Thoracic aorta (tissue), 2 donors: ENCODE data around the gene SLC18A2. TPM values are rescaled to one million over a fixed set of nuclear protein-coding genes. Genes with fewer than 3 reads are reported as not detected.
"Not testable (repeated sequence)": the region's sequence is repeated elsewhere in the genome, so short reads cannot be mapped to it uniquely, and the experiment has no call there.

Experiments used
- ATAC-seq: fragments of 150-250 bp; one replicate; pipeline ENCODE4 v1.8.0; 2017; ENCODE audit warnings: low read depth; ENCODE audit not compliant: insufficient number of reproducible peaks, low FRiP score
- DNase-seq: peaks from one replicate; pipeline ENCODE4 v3.0.0-alpha.2; 2020; ENCODE audit warnings: low spot score
- H3K27ac ChIP-seq, 2 donors: fragments of 200-600 bp; sonication (generic); 1 replicate in 1 of 2; 2 replicates in 1 of 2; pipeline ENCODE4 v1.5.1; 2016; ENCODE audit warnings: mild to moderate bottlenecking in 2 of 2, moderate library complexity in 2 of 2
- H3K27me3 ChIP-seq: fragments of 200-600 bp; sonication (generic); replicated peaks from 2 replicates; pipeline ENCODE4 v1.6.0; 2016; ENCODE audit warnings: mild to moderate bottlenecking; ENCODE audit not compliant: insufficient read depth
- H3K36me3 ChIP-seq: fragments of 200-600 bp; sonication (generic); one replicate; pipeline ENCODE4 v1.5.1; 2016
- H3K4me1 ChIP-seq, 2 donors: fragments of 200-600 bp; sonication (generic); 1 replicate in 1 of 2; 2 replicates in 1 of 2; pipeline versions ENCODE4 v1.5.1 to v1.6.0; 2016; ENCODE audit warnings: low read depth in 2 of 2, mild to moderate bottlenecking in 1 of 2; ENCODE audit not compliant: control insufficient read depth in 1 of 2
- H3K4me3 ChIP-seq: fragments of 200-600 bp; sonication (generic); 2 replicates; pipeline ENCODE4 v1.5.1; 2016; ENCODE audit warnings: mild to moderate bottlenecking
- H3K9me3 ChIP-seq: fragments of 200-600 bp; sonication (generic); 2 replicates; pipeline ENCODE4 v1.5.1; 2016
- total RNA-seq, 2 donors: library from RNA; depleted of rRNA; stranded (reverse); fragments of >200 nt; gene quantifications; one replicate each; pipeline versions ENCODE4 v1.1.0 to v1.2.3, GENCODE V29; 2016
- TF ChIP-seq, protein P1 (sequence below): fragments of 200-600 bp; sonication (generic); IDR thresholded peaks from one replicate; pipeline ENCODE4 v1.5.1; 2019; ENCODE audit warnings: antibody characterized with exemption

The SLC18A2 gene
- total RNA-seq, 2 donors from 2014 or later = 0.35 to 1.8 TPM

DNA sequence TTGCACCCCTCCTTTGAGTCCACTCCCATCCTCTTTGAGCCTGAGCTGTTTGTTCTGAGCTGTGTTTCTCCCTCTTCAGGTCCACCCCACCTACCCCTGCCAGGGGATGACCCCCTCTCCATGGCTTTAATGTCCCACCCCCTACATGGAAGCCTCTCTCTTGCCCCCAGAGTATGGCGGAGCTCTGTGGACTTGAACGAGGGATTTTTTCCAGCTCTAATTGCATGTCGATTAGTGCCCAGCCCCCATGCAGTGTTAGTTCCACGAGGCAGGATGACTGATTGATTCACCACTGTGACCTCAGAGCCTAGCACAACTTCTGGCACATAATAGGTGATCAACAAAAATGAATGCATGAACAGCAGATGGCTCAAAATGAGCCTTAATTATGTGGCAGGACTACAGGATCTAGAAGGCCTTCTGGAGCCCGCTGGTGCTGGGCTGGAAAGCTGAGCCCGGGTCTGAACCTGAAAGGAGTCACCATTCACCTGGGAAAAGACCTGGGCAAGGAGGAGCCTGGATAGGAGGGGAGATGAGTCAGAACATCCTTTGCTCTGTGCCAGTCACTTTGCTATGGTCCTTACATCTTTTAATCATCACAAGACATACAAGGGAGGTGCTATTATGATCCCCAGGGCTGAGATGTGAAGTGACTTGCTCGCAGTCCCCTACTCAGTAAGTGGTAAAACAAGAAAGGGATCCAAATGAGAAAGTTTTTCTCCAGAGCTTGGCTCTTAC, 17.1 kb upstream of the SLC18A2 start:
- H3K27ac ChIP-seq = no peak overlapping the region
- H3K27me3 ChIP-seq = no peaks in the 10 kb centered on the region
- no peak for ATAC-seq
- no peaks in the 10 kb centered on the region for H3K36me3 ChIP-seq
- no peak for DNase-seq
- H3K4me3 ChIP-seq = no peak overlapping the region
- TF ChIP-seq, protein P1, sequence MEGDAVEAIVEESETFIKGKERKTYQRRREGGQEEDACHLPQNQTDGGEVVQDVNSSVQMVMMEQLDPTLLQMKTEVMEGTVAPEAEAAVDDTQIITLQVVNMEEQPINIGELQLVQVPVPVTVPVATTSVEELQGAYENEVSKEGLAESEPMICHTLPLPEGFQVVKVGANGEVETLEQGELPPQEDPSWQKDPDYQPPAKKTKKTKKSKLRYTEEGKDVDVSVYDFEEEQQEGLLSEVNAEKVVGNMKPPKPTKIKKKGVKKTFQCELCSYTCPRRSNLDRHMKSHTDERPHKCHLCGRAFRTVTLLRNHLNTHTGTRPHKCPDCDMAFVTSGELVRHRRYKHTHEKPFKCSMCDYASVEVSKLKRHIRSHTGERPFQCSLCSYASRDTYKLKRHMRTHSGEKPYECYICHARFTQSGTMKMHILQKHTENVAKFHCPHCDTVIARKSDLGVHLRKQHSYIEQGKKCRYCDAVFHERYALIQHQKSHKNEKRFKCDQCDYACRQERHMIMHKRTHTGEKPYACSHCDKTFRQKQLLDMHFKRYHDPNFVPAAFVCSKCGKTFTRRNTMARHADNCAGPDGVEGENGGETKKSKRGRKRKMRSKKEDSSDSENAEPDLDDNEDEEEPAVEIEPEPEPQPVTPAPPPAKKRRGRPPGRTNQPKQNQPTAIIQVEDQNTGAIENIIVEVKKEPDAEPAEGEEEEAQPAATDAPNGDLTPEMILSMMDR = no peak
- H3K9me3 ChIP-seq = no peaks in the 10 kb centered on the region
- H3K4me1 ChIP-seq = no peaks in the 10 kb centered on the region

DNA sequence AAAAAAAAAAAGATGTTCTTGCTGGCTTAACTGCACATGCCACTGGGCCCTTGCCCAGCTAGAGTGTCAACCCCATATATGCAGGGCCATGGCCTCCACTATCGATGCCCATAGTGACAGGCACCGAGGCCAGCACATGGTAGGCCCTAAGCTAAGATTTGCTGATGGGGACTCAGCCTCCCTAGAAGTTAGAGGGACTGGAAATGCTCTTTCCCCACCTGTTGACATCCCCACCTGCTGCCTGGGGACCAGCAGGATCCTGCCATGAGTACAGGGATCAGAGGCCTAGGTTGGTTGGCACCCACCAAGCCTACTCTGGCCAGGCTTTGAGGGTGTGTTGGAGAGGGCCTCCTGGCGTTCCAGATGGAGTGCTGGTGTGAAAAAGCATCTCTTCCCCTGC, 16.0 kb upstream of the SLC18A2 start:
- Histone ChIP-seq H3K4me1 (no peaks in the 10 kb centered on the region), H3K9me3 (no peaks in the 10 kb centered on the region), H3K27me3 (no peaks in the 10 kb centered on the region), H3K27ac (no peak overlapping the region), H3K4me3 (no peak overlapping the region), H3K36me3 (no peaks in the 10 kb centered on the region)
- ATAC-seq (no peak), DNase-seq (no peak)
- TF ChIP-seq, protein P1 = no peak

DNA sequence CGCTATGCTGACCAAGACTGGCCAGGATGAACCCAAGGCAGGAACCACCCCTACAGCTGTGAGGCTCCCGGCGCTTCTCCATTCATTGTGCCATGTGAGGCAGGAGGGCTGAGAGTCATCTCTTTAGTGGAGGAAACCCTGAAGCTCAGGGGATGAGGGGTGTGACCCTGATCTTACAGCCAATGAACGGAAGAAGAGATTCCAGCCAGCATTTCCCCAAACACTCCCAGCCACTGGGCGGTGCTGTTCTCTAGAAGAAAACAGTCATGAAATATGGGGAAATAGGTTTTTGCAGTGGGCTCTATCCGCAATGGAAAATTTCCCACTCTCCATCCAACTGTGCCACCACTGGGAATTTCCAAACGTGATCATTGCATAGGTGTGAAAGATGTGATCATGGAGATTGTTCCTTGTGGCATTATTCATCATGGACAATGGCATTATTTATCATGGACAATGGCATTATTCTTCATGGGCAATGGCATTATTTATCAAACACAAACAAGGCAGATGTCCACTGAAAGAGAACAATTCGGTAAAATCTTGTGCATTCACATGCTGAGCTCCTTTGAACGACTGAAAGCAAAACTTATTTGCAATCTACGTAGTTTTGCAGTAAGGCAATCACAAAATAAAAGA, 14.0 kb upstream of the SLC18A2 start:
- TF ChIP-seq, protein P1 = no peak
- Histone ChIP-seq H3K27me3 (no peaks in the 10 kb centered on the region), H3K27ac (no peak overlapping the region), H3K9me3 (no peaks in the 10 kb centered on the region), H3K4me3 (no peak overlapping the region), H3K36me3 (no peaks in the 10 kb centered on the region), H3K4me1 (no peaks in the 10 kb centered on the region)
- ATAC-seq (no peak), DNase-seq (no peak)

DNA sequence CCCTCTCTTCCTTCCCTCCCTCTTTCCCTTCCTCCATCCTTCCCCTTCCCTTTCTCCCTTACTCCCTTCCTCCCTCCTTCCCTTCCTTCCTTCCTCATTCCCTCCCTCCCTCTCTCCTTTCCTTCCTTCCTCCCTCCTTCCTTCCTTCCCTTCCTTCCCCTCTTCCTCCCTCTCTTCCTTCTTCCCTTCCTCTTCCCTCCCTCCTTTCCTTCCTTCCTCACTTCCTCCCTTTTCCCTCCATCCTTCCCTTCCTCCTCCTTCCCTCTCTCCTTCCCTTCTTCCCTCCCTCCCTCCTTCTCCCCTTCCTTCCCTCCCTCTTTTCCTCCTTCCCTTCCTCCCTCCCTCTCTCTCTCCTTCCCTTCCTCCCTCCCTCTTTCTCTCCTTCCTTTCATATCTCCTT, 12.7 kb upstream of the SLC18A2 start:
- TF ChIP-seq, protein P1 = no peak
- H3K27me3 ChIP-seq = no peaks in the 10 kb centered on the region
- H3K4me1 ChIP-seq = no peaks in the 10 kb centered on the region
- no peak for ATAC-seq
- H3K27ac ChIP-seq = no peak overlapping the region
- no peak overlapping the region for H3K4me3 ChIP-seq
- no peak for DNase-seq
- H3K36me3 ChIP-seq = no peaks in the 10 kb centered on the region
- H3K9me3 ChIP-seq = no peaks in the 10 kb centered on the region

DNA sequence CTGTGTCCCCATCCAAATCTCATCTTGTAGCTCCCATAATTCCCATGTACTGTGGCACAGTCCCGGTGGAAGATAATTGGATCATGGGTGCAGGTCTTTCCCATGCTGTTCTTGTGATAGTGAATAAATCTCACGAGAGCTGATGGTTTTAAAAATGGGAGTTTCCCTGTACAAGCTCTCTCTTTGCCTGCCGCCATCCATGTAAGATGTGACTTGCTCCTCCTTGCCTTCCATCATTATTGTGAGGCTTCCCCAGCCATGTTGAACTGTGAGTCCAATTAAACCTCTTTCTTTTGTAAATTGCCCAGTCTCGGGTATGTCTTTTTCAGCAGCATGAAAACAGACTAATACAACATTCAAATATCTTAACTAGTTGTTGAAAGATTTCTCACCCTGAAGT, 10.8 kb upstream of the SLC18A2 start:
- not testable (repeated sequence) for H3K36me3 ChIP-seq, H3K27ac ChIP-seq, ATAC-seq, H3K4me3 ChIP-seq, DNase-seq, H3K9me3 ChIP-seq, H3K27me3 ChIP-seq, H3K4me1 ChIP-seq
